ENCODE data around the gene HIVEP1. TPM values are rescaled to one million over a fixed set of nuclear protein-coding genes. Genes with fewer than 3 reads are reported as not detected.

HIVEP1 gene
- total and polyA plus RNA-seq, 2 of the 8 experiments (the other 6 are each of a cell fraction or from before 2014, with no cell fraction given) = 22.6 to 23.1 TPM

- no peak overlapping the region for H3K27ac ChIP-seq (ENCODE audit: low read depth, low read length)
- FAIRE-seq = no peak
- TF ChIP-seq ATF2 (IDR thresholded peaks at IDR 0.05; ENCODE audit: low read length) (no peak), TEAD4 (IDR thresholded peaks at IDR 0.05; ENCODE audit: low read depth, low read length) (no peak), EZH2 (IDR thresholded peaks at IDR 0.05; ENCODE audit: low read depth, low read length, severe bottlenecking) (no peak), KDM4A (IDR thresholded peaks at IDR 0.05; ENCODE audit: low read depth, low read length, severe bottlenecking) (no peak), ATF3 (IDR thresholded peaks at IDR 0.05; ENCODE audit: insufficient read depth, low read depth, low read length) (no peak), KDM5A (IDR thresholded peaks at IDR 0.05; ENCODE audit: low read length) (no peak)
These were observed 177.5 kb downstream of the HIVEP1 start for GRCh38 chr6:12189661-12190060.

More at GRCh38 chr6:12189661-12190060, 177.5 kb downstream of the HIVEP1 start:
- Histone ChIP-seq H2BK5ac (ENCODE audit: low read depth, low read length) (no peak overlapping the region), H3K23ac (ENCODE audit: insufficient read length) (no peak overlapping the region), H2AK5ac (ENCODE audit: low read depth, low read length) (no peak overlapping the region), H3K4me3 (ENCODE audit: extremely low read depth in 1 of 4, insufficient read depth in 2 of 4, low read depth in 3 of 4, low read length in 4 of 4) (no peak overlapping the region), H3K79me2 (ENCODE audit: control insufficient read depth in 1 of 2, insufficient read depth in 2 of 2, low read length in 2 of 2) (no peaks in the 10 kb centered on the region), H4K5ac (ENCODE audit: insufficient read length, low read depth, low read length) (no peak overlapping the region), H3K18ac (ENCODE audit: extremely low read depth, low read length) (no peak overlapping the region), H3K9me3 (ENCODE audit: insufficient read depth in 2 of 2, low read depth in 1 of 2, low read length in 1 of 2) (no peaks in the 10 kb centered on the region), H3K27me3 (replicated peaks in 1 of 4; ENCODE audit: control insufficient read depth in 3 of 4, extremely low read depth in 1 of 4, insufficient read depth in 3 of 4, low read length in 3 of 4) (no peaks in the 10 kb centered on the region), H3K56ac (replicated peaks; ENCODE audit: insufficient read length, low read depth, low read length) (no peak overlapping the region), H3K4me1 (replicated peaks in 1 of 4; ENCODE audit: control insufficient read depth in 3 of 4, insufficient read depth in 4 of 4, low read length in 3 of 4) (no peaks in the 10 kb centered on the region), H4K91ac (replicated peaks; ENCODE audit: insufficient read length, low read length) (no peak overlapping the region), H3K4ac (replicated peaks; ENCODE audit: insufficient read length, low read depth, low read length) (no peak overlapping the region), H3K79me1 (ENCODE audit: low read depth, low read length) (no peaks in the 10 kb centered on the region), H2BK20ac (ENCODE audit: low read length) (no peak overlapping the region), H3K14ac (ENCODE audit: insufficient read length) (no peak overlapping the region), H3K4me2 (ENCODE audit: insufficient read depth in 1 of 2, low read depth in 2 of 2, low read length in 2 of 2) (no peak overlapping the region), H3K9ac (replicated peaks in 1 of 4; ENCODE audit: extremely low read depth in 1 of 4, low read depth in 3 of 4, low read length in 3 of 4) (no peak overlapping the region), H3K23me2 (ENCODE audit: low read depth, low read length) (no peaks in the 10 kb centered on the region), H4K20me1 (replicated peaks in 1 of 2; ENCODE audit: control insufficient read depth in 1 of 2, insufficient read depth in 2 of 2, low read length in 2 of 2) (no peaks in the 10 kb centered on the region), H2AFZ (ENCODE audit: low read length) (no peak overlapping the region), H4K8ac (ENCODE audit: extremely low read depth, insufficient read depth, low read length) (no peak overlapping the region), H2BK12ac (ENCODE audit: low read depth, low read length) (no peak overlapping the region), H2BK120ac (replicated peaks; ENCODE audit: low read depth, low read length) (no peak overlapping the region), H2BK15ac (ENCODE audit: low read length) (no peak overlapping the region), H3K36me3 (ENCODE audit: control insufficient read depth in 2 of 4, insufficient read depth in 4 of 4, low read length in 3 of 4) (no peaks in the 10 kb centered on the region)
- no peak for DNase-seq (ENCODE audit: low read depth in 1 of 2, low spot score in 2 of 2)
- ChIA-PET CTCF (ENCODE audit: partially characterized antibody) (no interaction called here), POLR2A (ENCODE audit: partially characterized antibody) (no interaction called here)
